Measurements from ENCODE around the gene ROBO1.

The ROBO1 gene

GRCh38 chr3:78834910-78835309 lies 932.9 kb downstream of the ROBO1 start:
- Histone ChIP-seq H3K27ac (no peak overlapping the region), H3K36me3 (no peaks in the 10 kb centered on the region), H3K9me3 (no peaks in the 10 kb centered on the region), H3K4me1 (ENCODE audit: control insufficient read depth in 1 of 2, insufficient read depth in 1 of 2, low read depth in 1 of 2, low read length in 1 of 2) (no peaks in the 10 kb centered on the region), H3K4me3 (ENCODE audit: low read depth in 1 of 2, low read length in 1 of 2) (no peak overlapping the region), H3K27me3 (no peaks in the 10 kb centered on the region)
- TF ChIP-seq CTCF (IDR thresholded peaks at IDR 0.05), result no peak

- TF ChIP-seq CTCF (IDR thresholded peaks at IDR 0.05), result no peak
- no peak overlapping the region for H3K4me3 ChIP-seq (ENCODE audit: low read depth in 1 of 2, low read length in 1 of 2)
- no peaks in the 10 kb centered on the region for H3K9me3 ChIP-seq
- no peak overlapping the region for H3K27ac ChIP-seq
- no peaks in the 10 kb centered on the region for H3K36me3 ChIP-seq
- no peaks in the 10 kb centered on the region for H3K4me1 ChIP-seq (ENCODE audit: control insufficient read depth in 1 of 2, insufficient read depth in 1 of 2, low read depth in 1 of 2, low read length in 1 of 2)
- H3K27me3 ChIP-seq, result no peaks in the 10 kb centered on the region
Measured at GRCh38 chr3:78832785-78833204, 935.0 kb downstream of the ROBO1 start.

- no peaks in the 10 kb centered on the region for H3K36me3 ChIP-seq
- H3K27ac ChIP-seq, result no peak overlapping the region
- TF ChIP-seq CTCF (IDR thresholded peaks at IDR 0.05), result no peak
- no peaks in the 10 kb centered on the region for H3K4me1 ChIP-seq (ENCODE audit: control insufficient read depth in 1 of 2, insufficient read depth in 1 of 2, low read depth in 1 of 2, low read length in 1 of 2)
- no peaks in the 10 kb centered on the region for H3K27me3 ChIP-seq
- H3K9me3 ChIP-seq, result no peaks in the 10 kb centered on the region
- no peak overlapping the region for H3K4me3 ChIP-seq (ENCODE audit: low read depth in 1 of 2, low read length in 1 of 2)
Measured at GRCh38 chr3:78831446-78831972, 936.3 kb downstream of the ROBO1 start.

GRCh38 chr3:78830470-78830869 lies 937.3 kb downstream of the ROBO1 start:
- H3K4me3 ChIP-seq (ENCODE audit: low read depth in 1 of 2, low read length in 1 of 2), result no peak overlapping the region
- no peak for TF ChIP-seq CTCF (IDR thresholded peaks at IDR 0.05)
- H3K27ac ChIP-seq, result no peak overlapping the region
- no peaks in the 10 kb centered on the region for H3K27me3 ChIP-seq
- H3K9me3 ChIP-seq, result no peaks in the 10 kb centered on the region
- H3K36me3 ChIP-seq, result no peaks in the 10 kb centered on the region
- no peaks in the 10 kb centered on the region for H3K4me1 ChIP-seq (ENCODE audit: control insufficient read depth in 1 of 2, insufficient read depth in 1 of 2, low read depth in 1 of 2, low read length in 1 of 2)

GRCh38 chr3:78827618-78828017 lies 940.2 kb downstream of the ROBO1 start:
- H3K9me3 ChIP-seq, result no peaks in the 10 kb centered on the region
- H3K27me3 ChIP-seq, result no peaks in the 10 kb centered on the region
- H3K36me3 ChIP-seq, result no peaks in the 10 kb centered on the region
- H3K27ac ChIP-seq, result no peak overlapping the region
- no peak overlapping the region for H3K4me3 ChIP-seq (ENCODE audit: low read depth in 1 of 2, low read length in 1 of 2)
- H3K4me1 ChIP-seq (ENCODE audit: control insufficient read depth in 1 of 2, insufficient read depth in 1 of 2, low read depth in 1 of 2, low read length in 1 of 2), result no peaks in the 10 kb centered on the region
- TF ChIP-seq CTCF (IDR thresholded peaks at IDR 0.05), result no peak

- no peak overlapping the region for H3K27ac ChIP-seq
- TF ChIP-seq CTCF (IDR thresholded peaks at IDR 0.05), result no peak
Measured at GRCh38 chr3:78825858-78826215, 942.0 kb downstream of the ROBO1 start.

More at GRCh38 chr3:78825858-78826215, 942.0 kb downstream of the ROBO1 start:
- Histone ChIP-seq H3K36me3 (no peaks in the 10 kb centered on the region), H3K27me3 (no peaks in the 10 kb centered on the region), H3K4me3 (ENCODE audit: low read depth in 1 of 2, low read length in 1 of 2) (no peak overlapping the region), H3K9me3 (no peaks in the 10 kb centered on the region), H3K4me1 (ENCODE audit: control insufficient read depth in 1 of 2, insufficient read depth in 1 of 2, low read depth in 1 of 2, low read length in 1 of 2) (no peaks in the 10 kb centered on the region)
